ENCODE measurements around the gene MED12L. TPM values are rescaled to one million over a fixed set of nuclear protein-coding genes. Genes with fewer than 3 reads are reported as not detected.

The MED12L gene
- total RNA-seq, 4 donors from 2014 or later, result 0.19 to 0.83 (median 0.41) TPM

- Histone ChIP-seq H3K9me3 (no peaks in the 10 kb centered on the region), H3K27me3 (no peaks in the 10 kb centered on the region), H3K27ac (replicated peaks in 1 of 4) (no peak overlapping the region), H3K4me1 (no peaks in the 10 kb centered on the region), H3K36me3 (no peaks in the 10 kb centered on the region), H3K4me3 (no peak overlapping the region)
- intact Hi-C loops (cut with DNase I), result no loop called here
- TF ChIP-seq CTCF (IDR thresholded peaks at IDR 0.05) (no peak), EP300 (IDR thresholded peaks at IDR 0.05) (no peak), POLR2A (IDR thresholded peaks at IDR 0.05; ENCODE audit: low read depth) (no peak), POLR2AphosphoS5 (IDR thresholded peaks at IDR 0.05) (no peak)
- DNase-seq (ENCODE audit: extremely low spot score), result no peak
These were observed 340.8 kb downstream of the MED12L start for GRCh38 chr3:151426341-151426657.

GRCh38 chr3:151428386-151428785 lies 342.9 kb downstream of the MED12L start:
- 88% methylated on average over 2 of the region's 2 CpGs for WGBS
- H3K9me3 ChIP-seq, result no peaks in the 10 kb centered on the region
- intact Hi-C loops (cut with DNase I), result no loop called here
- TF ChIP-seq EP300 (IDR thresholded peaks at IDR 0.05) (no peak), POLR2AphosphoS5 (IDR thresholded peaks at IDR 0.05) (no peak), CTCF (IDR thresholded peaks at IDR 0.05) (no peak), POLR2A (IDR thresholded peaks at IDR 0.05; ENCODE audit: low read depth) (no peak)
- H3K27me3 ChIP-seq, result no peaks in the 10 kb centered on the region
- no peaks in the 10 kb centered on the region for H3K36me3 ChIP-seq
- no peaks in the 10 kb centered on the region for H3K4me1 ChIP-seq
- peak; percentile 2 for DNase-seq (ENCODE audit: extremely low spot score)
- no peak overlapping the region for H3K4me3 ChIP-seq
- H3K27ac ChIP-seq (replicated peaks in 1 of 4), result no peak overlapping the region

GRCh38 chr3:151430821-151431484 lies 345.5 kb downstream of the MED12L start:
- Histone ChIP-seq H3K4me1 (peaks cover 0 to 11% (median 0%) of the 10 kb centered on the region in 4 donors), H3K27ac (replicated peaks in 1 of 4) (no peak overlapping the region), H3K9me3 (no peaks in the 10 kb centered on the region), H3K27me3 (no peaks in the 10 kb centered on the region), H3K36me3 (no peaks in the 10 kb centered on the region), H3K4me3 (no peak overlapping the region)
- peak; percentile 26 for DNase-seq (ENCODE audit: extremely low spot score)
- TF ChIP-seq CTCF (IDR thresholded peaks at IDR 0.05), result no peak
- no peak for TF ChIP-seq EP300 (IDR thresholded peaks at IDR 0.05)
- TF ChIP-seq POLR2A (IDR thresholded peaks at IDR 0.05; ENCODE audit: low read depth), result no peak
- TF ChIP-seq POLR2AphosphoS5 (IDR thresholded peaks at IDR 0.05), result no peak
- intact Hi-C loops (cut with DNase I), result no loop called here
- 87% methylated on average over 5 of the region's 5 CpGs for WGBS

GRCh38 chr3:151431940-151432339 lies 346.5 kb downstream of the MED12L start:
- Histone ChIP-seq H3K36me3 (no peaks in the 10 kb centered on the region), H3K27ac (replicated peaks in 1 of 4) (no peak overlapping the region), H3K4me3 (no peak overlapping the region), H3K4me1 (peaks cover 0 to 11% (median 0%) of the 10 kb centered on the region in 4 donors), H3K9me3 (no peaks in the 10 kb centered on the region), H3K27me3 (no peaks in the 10 kb centered on the region)
- peak; percentile 21 for DNase-seq (ENCODE audit: extremely low spot score)
- WGBS, result 100% methylated on average over 2 of the region's 3 CpGs
- TF ChIP-seq EP300 (IDR thresholded peaks at IDR 0.05) (no peak), POLR2AphosphoS5 (IDR thresholded peaks at IDR 0.05) (no peak), POLR2A (IDR thresholded peaks at IDR 0.05; ENCODE audit: low read depth) (no peak), CTCF (IDR thresholded peaks at IDR 0.05) (no peak)
- intact Hi-C loops (cut with DNase I), result no loop called here
